Fibroblast of pulmonary artery (primary cell): Measurements from ENCODE around the gene EPHA4.

Experiments used
- DNase-seq: peaks from one replicate; pipeline ENCODE4 v3.0.0-alpha.2; 2010; ENCODE audit warnings: low read depth
- H3K4me3 ChIP-seq: replicated peaks from 2 replicates; pipeline ENCODE4 v1.5.1; 2011; ENCODE audit warnings: low read depth, mild to moderate bottlenecking, control low read depth, low read length, moderate library complexity
- CTCF ChIP-seq: IDR thresholded peaks from 2 replicates; pipeline ENCODE4 v1.5.1; 2011; ENCODE audit warnings: mild to moderate bottlenecking, control low read depth, low read length, inconsistent platforms; ENCODE audit errors: missing control alignments

EPHA4 gene

GRCh38 chr2:221458578-221458977 lies 113.5 kb downstream of the EPHA4 start:
- H3K4me3 ChIP-seq: no peak overlapping the region
- no peak for DNase-seq
- no peak for TF ChIP-seq CTCF

GRCh38 chr2:221455214-221455613 lies 116.9 kb downstream of the EPHA4 start:
- H3K4me3 ChIP-seq: no peak overlapping the region
- TF ChIP-seq CTCF: no peak
- peak; percentile 18 for DNase-seq

GRCh38 chr2:221454459-221455105 lies 117.5 kb downstream of the EPHA4 start:
- no peak for DNase-seq
- no peak overlapping the region for H3K4me3 ChIP-seq
- no peak for TF ChIP-seq CTCF

GRCh38 chr2:221451862-221452788 lies 120.0 kb downstream of the EPHA4 start:
- no peak for TF ChIP-seq CTCF

GRCh38 chr2:221450280-221450679 lies 121.8 kb downstream of the EPHA4 start:
- DNase-seq: no peak
- no peak overlapping the region for H3K4me3 ChIP-seq
- no peak for TF ChIP-seq CTCF

More at GRCh38 chr2:221451862-221452788, 120.0 kb downstream of the EPHA4 start:
- no peak for DNase-seq
- H3K4me3 ChIP-seq: no peak overlapping the region

GRCh38 chr2:221449406-221449805 lies 122.7 kb downstream of the EPHA4 start:
- DNase-seq: no peak
- TF ChIP-seq CTCF: no peak
- no peak overlapping the region for H3K4me3 ChIP-seq
